A204.1 (cell line): ENCODE results near the gene C10orf105.

Source experiments
- FAIRE-seq: peaks from 2 replicates; lab custom pipeline; 2012; peaks lifted over from hg19 to GRCh38; lab: Jason Lieb, UNC

Gene C10orf105

GRCh38 chr10:71719464-71720201 is at the start of gene C10orf105:
Gene C10orf105, minus strand, starts transcription at chr10:71719778. Its CDS starts 3,441 bp downstream, at chr10:71716337.
- no peak for FAIRE-seq

GRCh38 chr10:71767420-71768035 is 48.0 kb upstream of the C10orf105 start:
- FAIRE-seq, result no peak

- FAIRE-seq, result no peak
Observed at GRCh38 chr10:71766717-71767419, 47.3 kb upstream of the C10orf105 start.

- no peak for FAIRE-seq
Observed at GRCh38 chr10:71765906-71766716, 46.5 kb upstream of the C10orf105 start.

- FAIRE-seq, result no peak
Observed at GRCh38 chr10:71765176-71765904, 45.8 kb upstream of the C10orf105 start.

GRCh38 chr10:71763352-71764127 is 44.0 kb upstream of the C10orf105 start:
- no peak for FAIRE-seq

GRCh38 chr10:71762324-71762723 is 42.7 kb upstream of the C10orf105 start:
- no peak for FAIRE-seq

- no peak for FAIRE-seq
Observed at GRCh38 chr10:71761541-71762113, 42.0 kb upstream of the C10orf105 start.

GRCh38 chr10:71761105-71761511 is 41.5 kb upstream of the C10orf105 start:
- FAIRE-seq, result no peak

GRCh38 chr10:71757399-71757922 is 37.9 kb upstream of the C10orf105 start:
- FAIRE-seq, result no peak

GRCh38 chr10:71756311-71757191 is 37.0 kb upstream of the C10orf105 start:
- no peak for FAIRE-seq

GRCh38 chr10:71755179-71755879 is 35.8 kb upstream of the C10orf105 start:
- FAIRE-seq, result no peak

GRCh38 chr10:71754562-71754961 is 35.0 kb upstream of the C10orf105 start:
- no peak for FAIRE-seq

- FAIRE-seq, result no peak
Observed at GRCh38 chr10:71753960-71754505, 34.5 kb upstream of the C10orf105 start.

GRCh38 chr10:71753091-71753959 is 33.7 kb upstream of the C10orf105 start:
- no peak for FAIRE-seq

GRCh38 chr10:71752391-71753090 is 33.0 kb upstream of the C10orf105 start:
- FAIRE-seq, result no peak
